Renal pelvis (tissue), 4 donors: ENCODE results near the gene FYB1. TPM values are rescaled to one million over a fixed set of nuclear protein-coding genes. Genes with fewer than 3 reads are reported as not detected.

Experiments used
- DNase-seq: peaks from one replicate; pipeline ENCODE4 v3.0.0-alpha.2; 2013
- polyA plus RNA-seq, 3 donors: library from polyadenylated mRNA; unstranded; fragments of 120-200 nt; gene quantifications; one replicate each; pipeline ENCODE4 v1.2.1, GENCODE V29; 2013; ENCODE audit not compliant: insufficient read length in 3 of 3

The FYB1 gene
- polyA plus RNA-seq, 3 donors = 3.7 to 4.8 (median 4.1) TPM

- DNase-seq = no peak
Measured at GRCh38 chr5:39055768-39056398, 163.5 kb downstream of the FYB1 start.

Other genes starting within 250 kb of the FYB1 start
- gene RICTOR, start 145.2 kb downstream of the FYB1 start, polyA plus RNA-seq = 10 to 100 TPM; 19.8 to 30.2 (median 29.3) TPM
- under 1 TPM; 0.37 to 0.53 (median 0.44) TPM for gene C9, start 144.9 kb upstream of the FYB1 start, polyA plus RNA-seq
- gene DAB2, start 205.4 kb upstream of the FYB1 start, polyA plus RNA-seq = 100 to 1,000 TPM; 185 to 240 (median 235) TPM